HuH-7 (cell line): ENCODE data around the gene SOX4.
"Not testable (repeated sequence)": the region's sequence is repeated elsewhere in the genome, so short reads cannot be mapped to it uniquely, and the experiment has no call there.

Experiments
- DNase-seq: peaks from one replicate; pipeline ENCODE4 v3.0.0; 2011; ENCODE audit warnings: low spot score

SOX4 gene

DNA sequence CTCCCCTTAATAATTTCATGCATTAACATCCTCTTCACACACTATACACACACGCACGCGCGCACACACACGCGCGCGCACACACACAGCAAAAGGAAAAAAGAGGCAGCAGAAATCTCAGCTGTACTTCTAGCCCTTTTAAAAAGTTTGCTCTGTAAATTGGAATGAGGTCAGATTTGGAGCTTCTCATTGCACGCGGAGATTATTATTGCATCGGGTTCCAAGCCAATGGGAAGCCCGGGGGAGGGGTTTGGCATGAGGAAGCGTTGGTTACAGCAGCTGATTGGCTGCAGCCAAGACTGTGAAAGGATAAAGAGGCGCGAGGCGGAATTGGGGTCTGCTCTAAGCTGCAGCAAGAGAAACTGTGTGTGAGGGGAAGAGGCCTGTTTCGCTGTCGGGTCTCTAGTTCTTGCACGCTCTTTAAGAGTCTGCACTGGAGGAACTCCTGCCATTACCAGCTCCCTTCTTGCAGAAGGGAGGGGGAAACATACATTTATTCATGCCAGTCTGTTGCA is at the start of gene SOX4:
Gene SOX4 (plus strand): TSS at position 340 of the 515 bp plus-strand sequence. CDS start 784 bp downstream, outside the sequence.
- peak; percentile 95 for DNase-seq

DNA sequence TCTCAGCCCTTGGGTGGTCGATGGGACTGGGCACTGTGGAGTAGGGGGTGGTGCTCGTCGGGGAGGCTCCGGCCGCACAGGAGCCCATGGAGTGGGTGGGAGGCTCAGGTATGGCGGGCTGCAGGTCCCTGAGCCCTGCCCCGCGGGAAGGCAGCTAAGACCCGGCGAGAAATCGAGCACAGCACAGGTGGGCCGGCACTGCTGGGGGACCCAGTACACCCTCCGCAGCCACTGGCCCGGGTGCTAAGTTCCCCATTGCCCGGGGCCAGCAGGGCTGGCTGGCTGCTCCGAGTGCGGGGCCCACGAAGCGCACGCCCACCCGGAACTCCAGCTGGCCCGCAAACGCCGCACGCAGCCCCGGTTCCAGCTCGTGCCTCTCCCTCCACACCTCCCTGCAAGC is 41.3 kb upstream of the SOX4 start:
- not testable (repeated sequence) for DNase-seq

- DNase-seq, result no peak
These were observed 39.3 kb upstream of the SOX4 start for GRCh38 chr6:21554286-21554685.

DNA sequence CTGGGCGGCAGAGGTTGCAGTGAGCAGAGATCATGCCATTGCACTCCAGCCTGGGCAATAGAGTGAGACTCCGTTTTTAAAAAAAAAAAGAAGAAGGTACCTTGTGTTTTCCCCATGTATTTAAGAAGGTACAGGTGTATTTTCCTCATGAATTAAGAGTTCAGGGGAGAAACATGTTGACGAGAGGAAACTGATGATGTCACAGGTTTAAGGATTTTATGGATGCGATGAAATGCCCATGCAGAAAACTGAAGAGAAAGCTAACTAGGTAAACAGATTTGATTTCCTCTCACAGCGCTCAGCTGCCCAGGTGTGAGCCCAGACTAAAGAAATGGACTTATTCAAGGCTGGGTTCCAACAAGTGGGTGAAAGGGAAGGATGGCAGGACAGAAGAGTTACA is 38.4 kb upstream of the SOX4 start:
- no peak for DNase-seq

DNA sequence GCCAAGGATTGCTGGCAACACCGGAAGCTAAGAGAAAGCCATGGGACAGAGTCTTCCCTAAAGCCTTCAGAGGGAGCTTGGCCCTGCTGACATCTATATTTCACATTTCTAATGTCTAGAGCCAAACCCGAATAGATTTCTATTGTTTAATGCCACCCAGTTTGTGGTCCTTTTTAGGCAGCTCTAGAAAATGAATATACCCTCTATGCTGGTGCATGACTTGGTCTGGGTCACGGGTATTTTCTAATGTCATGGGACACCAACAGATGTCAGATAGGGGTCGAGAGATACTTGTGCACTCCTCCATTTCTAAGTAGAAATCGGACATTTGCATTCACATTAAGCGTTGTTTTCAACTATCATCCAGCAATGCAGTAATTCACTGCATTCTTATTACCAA is 37.0 kb upstream of the SOX4 start:
- no peak for DNase-seq

DNA sequence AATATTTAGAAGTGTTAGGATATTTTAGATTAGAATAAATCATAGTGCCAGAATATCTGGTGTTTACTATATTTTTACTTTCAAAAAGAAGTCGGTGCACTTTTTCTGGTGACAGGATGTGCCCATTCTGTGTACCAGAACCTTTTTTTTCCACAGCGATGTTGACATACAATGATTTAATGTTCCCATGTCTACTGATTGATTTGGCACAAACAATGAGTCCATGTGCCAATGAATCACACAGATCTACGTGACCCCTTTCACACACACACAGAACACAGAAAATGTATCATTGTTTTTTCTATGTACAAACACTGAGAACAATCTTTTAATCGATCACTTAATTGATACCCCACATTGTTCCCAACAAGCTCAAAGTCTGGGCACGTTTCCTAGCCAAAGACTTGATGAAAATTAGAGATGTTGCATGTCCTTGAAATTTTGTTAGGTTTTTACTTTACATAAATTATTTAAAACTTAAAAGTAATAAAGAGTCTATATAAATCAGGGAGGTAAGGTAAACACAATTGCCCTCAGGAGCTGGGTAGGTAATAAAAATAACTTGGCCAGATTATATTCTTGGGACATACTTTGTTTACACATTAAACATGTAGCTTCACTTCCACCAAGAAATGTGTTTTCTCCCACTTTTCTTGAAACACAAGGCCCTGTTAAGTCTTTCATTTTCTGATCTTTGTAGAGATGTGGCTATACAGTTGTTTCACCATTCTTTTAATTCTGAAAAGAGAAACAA is 36.4 kb upstream of the SOX4 start:
- no peak for DNase-seq

- no peak for DNase-seq
These were observed 34.3 kb upstream of the SOX4 start for GRCh38 chr6:21559238-21559637.

- DNase-seq, result no peak
These were observed 33.3 kb upstream of the SOX4 start for GRCh38 chr6:21560249-21560648.

GRCh38 chr6:21565431-21565830 is 28.1 kb upstream of the SOX4 start:
- DNase-seq, result no peak

GRCh38 chr6:21578523-21578922 is 15.0 kb upstream of the SOX4 start:
- no peak for DNase-seq

DNA sequence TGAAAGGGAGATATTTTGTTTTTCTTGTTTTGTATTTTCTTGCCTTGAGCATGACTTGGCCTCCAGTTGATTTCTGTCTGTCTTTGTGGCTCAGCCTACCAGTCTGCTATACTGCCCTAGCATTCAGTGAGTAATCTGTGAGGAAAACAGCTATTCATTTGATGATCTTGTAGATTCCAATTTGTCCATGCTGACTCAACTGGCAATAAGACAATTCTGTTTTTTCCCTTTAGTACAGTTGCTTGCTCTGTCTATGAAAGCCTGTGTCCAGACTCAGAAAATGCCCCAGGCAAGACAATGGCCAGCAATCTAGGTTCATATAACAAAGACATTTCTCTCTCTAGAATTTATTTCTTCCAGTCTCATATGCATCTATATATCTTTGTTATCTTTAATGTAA is 10.9 kb upstream of the SOX4 start:
- DNase-seq, result no peak

- DNase-seq, result no peak
These were observed 7.3 kb upstream of the SOX4 start for GRCh38 chr6:21586300-21586699.

- DNase-seq, result no peak
These were observed 6.8 kb upstream of the SOX4 start for GRCh38 chr6:21586740-21587178.

- no peak for DNase-seq
These were observed 6.2 kb upstream of the SOX4 start for GRCh38 chr6:21587179-21587960.

GRCh38 chr6:21587961-21588480 is 5.5 kb upstream of the SOX4 start:
- DNase-seq, result no peak

- DNase-seq, result no peak
These were observed 4.8 kb upstream of the SOX4 start for GRCh38 chr6:21588481-21589351.

DNA sequence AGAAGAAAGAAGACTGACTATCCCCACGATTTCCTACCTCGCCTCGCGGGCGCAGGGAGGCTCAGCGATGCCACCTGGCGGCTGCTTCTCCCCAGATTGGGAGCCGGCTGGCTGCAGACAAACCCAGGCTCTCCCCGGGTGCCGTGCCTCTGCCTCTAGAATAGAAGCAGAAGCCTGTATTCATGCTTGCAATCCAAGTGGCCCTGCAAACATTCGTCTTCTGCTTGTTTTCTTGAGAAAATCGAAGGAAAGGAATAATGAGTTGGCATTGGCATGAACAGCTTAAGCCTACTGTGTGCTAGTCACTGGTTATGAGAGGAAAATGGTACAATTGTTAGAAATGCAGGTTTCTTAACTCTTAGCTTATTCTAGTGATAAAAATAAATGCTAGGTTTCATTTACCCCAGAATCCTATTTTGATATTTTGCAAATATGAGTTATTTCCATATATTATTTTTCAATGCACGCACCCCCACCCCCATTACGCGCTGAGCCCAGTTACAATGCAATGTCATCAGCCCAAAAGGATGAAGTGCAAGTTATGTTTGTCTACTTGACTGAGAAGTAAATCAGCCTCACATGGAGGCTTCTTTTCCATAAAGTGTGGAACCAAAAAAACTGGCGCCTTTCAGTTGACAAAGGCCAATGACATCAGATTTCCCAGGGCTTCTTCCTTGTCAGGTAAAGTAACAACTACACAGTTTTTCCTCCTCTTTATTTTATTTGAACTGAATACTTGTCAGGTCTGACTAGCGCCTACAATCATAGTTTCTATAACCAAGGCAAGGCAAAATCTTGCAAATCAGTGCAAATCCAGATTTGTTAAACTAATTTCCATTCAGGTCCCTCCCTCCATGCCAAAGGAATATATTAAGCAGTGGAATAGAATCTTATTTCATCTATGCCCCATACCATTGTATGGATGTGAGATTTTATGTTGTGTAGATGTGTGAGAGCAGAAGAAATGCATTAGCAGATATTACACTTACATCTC is 3.9 kb upstream of the SOX4 start:
- peak; percentile 68 for DNase-seq

GRCh38 chr6:21590346-21590745 is 3.2 kb upstream of the SOX4 start:
- DNase-seq, result no peak

DNA sequence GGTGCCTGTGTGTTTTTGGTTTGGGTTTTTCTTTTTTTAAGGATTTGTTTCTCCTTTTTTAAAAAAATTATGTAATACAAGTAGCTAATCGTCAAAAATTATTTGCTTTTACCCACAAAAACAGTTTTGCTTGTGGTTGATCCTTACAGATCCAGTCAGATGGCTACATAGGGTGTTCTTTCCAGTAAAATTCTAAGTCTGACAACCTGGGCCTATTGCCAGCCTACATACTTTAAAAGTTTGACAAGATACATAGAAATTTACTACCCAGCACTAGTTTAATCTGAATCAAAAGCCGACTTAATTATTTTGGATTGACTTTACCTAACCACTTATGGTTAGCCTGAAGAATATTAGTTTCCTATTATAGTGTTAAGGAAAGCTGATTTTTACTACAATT is 2.1 kb upstream of the SOX4 start:
- no peak for DNase-seq

DNA sequence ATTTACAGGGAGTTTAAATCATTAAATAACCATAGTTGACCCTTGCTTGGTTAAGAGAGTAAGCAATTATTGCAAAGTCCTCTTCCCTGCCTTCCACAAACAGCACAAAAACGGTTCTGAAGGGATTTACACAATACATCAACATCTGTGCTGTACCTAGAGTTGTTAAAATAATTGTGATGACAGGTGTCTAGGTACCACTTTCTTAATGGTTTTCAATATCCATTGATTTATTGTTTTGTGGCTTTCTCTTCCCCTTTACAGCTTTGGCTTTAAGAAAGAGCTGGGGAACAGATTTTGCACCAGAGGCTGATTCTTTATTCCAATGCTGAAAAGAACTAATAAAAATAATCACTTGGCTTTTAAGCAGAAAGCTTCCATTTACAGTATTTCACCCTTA is 598 bp upstream of the SOX4 start:
- no peak for DNase-seq

DNA sequence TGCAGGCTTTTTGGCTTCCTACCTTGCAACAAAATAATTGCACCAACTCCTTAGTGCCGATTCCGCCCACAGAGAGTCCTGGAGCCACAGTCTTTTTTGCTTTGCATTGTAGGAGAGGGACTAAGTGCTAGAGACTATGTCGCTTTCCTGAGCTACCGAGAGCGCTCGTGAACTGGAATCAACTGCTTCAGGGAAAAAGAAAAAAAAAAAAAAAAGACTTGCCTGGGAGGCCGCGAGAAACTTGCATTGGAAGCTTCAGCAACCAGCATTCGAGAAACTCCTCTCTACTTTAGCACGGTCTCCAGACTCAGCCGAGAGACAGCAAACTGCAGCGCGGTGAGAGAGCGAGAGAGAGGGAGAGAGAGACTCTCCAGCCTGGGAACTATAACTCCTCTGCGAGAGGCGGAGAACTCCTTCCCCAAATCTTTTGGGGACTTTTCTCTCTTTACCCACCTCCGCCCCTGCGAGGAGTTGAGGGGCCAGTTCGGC is 420 bp downstream of the SOX4 start:
- no peak for DNase-seq
